HuH-7.5 (cell line): Measurements from ENCODE around the gene VEPH1.

ENCODE experiments used
- DNase-seq: peaks from one replicate; pipeline ENCODE4 v3.0.0; 2011; ENCODE audit warnings: low spot score

VEPH1 gene

DNA sequence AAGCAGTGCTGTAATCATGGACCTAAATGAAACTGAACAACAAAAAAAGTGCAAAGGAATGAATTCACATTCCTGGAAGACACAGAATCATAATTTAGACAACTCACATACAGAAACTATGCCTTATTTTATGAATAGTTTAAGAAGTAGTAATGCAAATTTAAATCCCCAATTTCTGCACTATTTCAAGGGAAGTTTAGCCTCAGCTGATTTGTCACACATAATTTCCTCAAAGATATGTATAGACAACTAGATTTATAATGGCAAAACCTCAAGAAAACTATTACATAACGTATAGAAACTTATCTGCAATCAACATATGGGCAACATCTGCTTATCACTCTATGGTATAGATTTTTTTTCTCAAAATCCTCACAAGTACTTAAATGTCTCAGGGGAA lies 74.4 kb downstream of the VEPH1 start:
- no peak for DNase-seq

DNA sequence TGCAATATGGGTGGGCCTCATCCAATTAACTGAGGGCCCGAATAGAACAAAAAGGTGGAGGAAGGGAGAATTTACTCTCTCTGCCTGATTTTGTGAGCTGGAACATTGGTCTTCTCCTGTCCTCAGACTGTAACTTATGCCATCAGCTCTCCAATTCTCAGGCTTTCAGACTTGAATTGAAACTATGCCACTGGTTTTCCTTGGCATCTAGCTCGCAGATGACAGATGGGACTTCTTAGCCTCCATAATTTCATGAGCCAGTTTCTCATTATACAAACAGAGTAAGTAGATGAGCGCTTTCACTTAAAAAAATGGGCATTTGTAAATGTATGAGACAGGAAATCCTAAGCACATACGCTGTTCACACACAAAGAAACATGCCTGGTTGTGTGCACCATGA lies 75.3 kb downstream of the VEPH1 start:
- no peak for DNase-seq

DNA sequence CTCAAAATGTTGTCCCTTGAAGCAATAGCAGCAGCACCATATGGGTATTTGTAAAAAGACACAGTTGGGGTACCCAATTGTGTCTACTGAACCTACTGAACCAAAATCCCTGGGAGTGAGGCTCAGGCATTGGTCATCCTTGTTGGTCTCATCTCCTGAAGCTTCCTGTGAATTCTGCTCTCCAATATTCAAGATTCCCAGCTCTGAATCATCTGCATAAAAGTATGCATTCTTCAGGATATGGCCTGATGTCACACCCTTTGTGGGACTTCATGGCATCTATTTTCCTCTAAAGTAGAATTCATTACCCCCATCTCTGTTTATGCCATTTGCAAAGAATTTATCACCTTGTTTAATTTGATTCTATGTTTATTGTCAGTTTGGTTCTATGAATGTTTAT lies 79.9 kb downstream of the VEPH1 start:
- DNase-seq: no peak

DNA sequence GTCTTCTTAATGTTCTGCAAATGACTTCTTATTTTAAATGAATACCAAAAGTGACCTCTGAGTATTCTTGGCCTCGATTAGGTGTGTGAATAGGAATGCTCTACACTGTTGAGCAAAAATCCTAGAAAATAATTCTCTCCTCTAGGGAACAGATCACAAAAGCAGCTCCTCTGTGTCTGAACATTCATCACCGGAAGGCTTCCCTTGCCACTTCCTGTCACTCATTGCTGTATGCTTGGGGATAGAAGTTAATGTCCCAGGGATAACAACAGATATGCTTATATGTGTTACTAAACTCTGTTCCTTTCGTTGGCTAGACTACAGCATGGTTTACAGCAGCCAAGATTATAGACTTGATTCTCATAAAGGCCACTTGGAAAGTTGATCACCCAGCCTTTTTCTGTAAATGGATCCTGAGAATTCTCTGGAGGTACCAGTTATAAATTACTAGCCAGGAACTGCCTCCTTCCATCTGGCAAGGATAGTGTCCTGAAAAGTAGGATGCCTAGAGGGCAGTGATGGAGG lies 82.5 kb downstream of the VEPH1 start:
- DNase-seq: no peak

DNA sequence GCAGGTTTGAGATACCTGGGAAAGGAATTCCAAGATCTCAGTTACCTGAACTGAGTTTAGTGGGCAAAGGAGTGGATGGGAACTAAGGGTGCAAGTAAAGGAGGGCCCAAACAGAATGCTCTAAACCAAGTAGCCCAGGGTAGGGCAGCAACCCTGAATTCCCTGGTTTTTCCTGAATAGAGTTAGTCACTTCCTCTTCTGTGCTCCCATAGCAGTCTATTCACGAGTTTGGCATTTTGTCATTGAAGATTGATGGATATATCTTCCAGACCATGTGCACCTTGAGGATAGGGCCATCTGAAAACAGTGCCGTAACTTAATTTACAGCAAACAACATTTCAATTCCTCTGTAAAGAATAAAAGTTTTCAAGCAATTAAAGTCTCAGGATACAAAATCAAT lies 85.1 kb downstream of the VEPH1 start:
- no peak for DNase-seq

DNA sequence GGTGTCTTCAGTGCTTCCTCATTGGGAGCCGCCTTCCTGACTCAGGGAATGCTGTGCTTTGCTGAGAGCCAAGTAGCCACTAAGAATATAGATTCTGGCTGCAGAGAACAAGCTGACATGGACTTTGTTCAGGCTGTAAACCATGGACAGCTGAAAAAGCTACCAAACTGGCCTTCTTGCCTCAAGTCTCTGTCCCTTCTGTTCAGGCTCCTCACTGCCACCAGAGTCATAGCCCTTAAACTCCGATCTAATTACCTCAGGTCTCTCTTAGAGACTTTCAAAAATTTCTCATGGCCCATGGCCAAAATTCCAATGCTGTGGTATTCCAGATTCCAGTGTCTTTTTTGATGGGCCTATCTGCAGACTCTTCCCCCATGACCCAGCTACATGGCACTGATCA lies 86.0 kb downstream of the VEPH1 start:
- no peak for DNase-seq

DNA sequence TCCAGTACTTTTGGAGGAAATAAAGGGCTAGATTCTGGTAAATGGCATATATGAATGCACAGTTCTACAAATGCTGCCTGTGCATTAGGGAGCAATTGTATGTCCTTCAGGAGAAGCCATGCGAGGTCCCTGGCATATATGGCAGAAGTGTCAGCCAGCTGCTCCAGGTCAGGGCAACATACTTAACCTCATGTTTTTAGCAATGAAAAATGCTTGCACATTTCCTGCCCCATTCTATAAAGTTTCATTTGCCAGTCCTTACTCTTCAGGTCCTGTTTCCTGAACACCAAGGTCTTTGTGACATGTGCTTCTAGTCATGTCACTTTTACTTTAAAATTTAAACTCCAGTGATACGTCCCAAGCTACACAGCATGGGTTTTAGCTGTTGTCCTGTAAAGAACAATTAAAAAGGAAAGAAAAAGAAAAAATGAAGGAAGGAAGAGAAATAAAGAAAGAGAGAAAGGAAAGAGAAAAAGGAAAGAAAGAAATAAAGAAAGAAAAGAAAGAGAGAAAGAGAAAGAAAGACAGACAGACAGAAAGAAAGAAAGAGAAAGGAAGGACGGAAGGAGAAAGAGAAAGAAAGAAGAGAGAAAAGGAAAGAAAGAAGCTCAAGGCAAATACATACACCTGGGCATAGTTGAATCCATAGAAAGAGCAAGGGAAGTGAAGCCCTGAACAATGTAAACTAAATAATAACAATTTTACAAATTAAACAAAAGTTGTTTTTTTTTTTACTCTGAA lies 86.7 kb downstream of the VEPH1 start:
- DNase-seq: no peak

DNA sequence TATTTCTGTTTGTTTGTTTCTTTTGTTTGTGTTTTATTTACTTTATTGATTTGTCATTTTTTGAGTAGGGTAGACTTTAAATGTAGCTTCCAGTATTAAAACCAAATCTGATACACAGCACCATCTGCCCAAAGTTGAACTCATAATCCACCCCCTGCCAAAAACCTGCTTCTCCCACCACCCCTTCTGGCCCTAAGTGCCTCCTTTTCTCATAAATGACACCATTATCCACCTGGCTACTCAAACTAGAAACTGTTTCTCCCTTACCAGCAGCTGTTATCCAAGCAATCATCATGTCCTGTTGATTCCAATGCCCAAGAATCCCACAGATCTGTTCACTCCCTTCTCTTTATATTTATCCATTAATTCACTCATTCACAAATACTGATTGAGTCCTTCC lies 88.4 kb downstream of the VEPH1 start:
- no peak for DNase-seq

DNA sequence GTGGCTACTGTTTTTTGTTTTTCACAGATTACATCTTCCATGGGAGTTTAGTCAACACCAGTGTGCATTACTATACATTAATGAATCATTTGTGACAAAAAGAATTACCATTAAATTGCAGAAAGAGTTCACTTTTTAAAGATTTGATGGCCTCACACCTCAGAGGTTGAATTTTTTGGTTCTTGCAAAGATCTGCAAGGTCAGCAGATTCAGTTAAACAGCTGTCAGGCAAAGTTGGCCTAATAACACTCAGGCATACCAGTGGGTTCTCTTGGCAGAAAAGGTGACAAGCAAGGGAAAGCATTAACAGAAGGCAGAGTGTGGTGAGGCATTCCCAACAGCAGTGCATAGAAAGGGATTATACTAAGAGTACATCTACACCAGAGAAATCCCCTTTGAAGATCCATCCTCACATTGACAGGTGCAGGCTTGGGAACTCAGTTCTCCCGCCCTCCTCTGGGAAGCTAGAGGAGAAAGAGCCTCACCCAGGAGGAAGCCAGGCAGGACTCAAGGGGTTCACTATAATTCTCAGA lies 90.8 kb downstream of the VEPH1 start:
- DNase-seq: no peak

DNA sequence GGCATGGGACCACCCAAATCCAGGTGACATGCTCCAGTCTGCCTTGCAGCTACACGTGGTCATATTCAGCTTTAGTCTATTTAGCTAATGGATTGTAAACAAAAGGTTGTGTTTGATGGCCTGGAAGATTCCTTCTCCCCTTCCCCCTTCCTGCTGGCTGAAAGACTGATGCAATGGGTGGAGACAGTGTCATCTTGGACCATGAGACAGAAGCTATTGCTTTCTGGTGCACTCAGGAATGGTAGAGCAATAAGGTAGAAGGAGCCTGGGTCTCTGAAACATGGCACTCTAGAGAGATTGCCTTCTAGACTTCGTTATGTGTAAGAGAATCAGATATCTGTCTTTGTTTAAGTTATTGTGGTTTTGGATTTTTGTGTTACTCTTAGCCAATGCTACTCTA lies 92.3 kb downstream of the VEPH1 start:
- no peak for DNase-seq

DNA sequence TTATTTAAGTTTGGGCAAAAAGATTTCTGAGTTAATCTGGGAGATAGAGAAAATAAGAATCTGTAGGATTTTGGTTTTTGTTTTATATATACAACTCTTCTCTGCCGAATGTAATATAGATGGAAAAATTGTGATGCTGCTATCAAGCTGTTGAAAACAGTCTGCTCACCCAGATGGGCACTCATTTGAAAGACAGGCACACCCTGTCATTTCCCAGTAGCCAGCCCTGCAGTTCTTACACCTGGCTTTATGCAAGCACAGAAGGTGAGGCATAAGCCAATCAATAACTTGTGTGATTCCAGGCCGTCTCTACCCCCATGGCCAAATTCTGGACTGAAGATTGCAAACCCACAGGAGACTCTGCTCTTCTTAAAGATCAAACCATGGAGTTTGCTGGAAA lies 93.7 kb downstream of the VEPH1 start:
- no peak for DNase-seq

DNA sequence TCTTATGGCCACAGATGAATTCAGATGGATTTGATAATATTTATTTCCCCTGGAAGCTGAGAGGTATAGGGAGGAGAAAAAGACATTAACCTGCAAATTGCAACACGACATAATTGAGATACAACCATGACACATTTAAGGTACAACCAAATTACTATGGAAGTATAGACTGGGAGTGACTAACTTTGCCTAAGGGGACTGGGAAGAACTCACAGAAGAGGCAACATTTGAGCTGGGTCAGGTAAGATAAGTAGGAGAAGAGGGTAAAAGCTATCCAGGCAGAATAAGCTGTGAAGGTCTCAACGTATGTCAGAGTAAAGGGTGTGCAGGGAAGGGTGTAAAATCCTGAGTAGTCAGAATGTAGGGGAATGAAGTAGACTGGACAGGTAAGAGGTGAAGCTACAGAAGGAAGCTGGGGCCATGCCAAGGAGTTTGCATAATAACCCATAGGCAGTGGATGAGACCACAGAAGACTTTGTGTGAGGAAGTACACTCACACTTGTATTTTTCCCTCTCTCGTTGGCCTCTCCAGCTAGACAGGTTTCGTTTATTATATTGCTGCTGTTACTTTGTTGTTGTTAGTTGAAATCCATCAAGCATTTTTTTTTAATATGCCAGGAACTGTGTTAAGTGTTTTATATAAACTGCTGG lies 94.6 kb downstream of the VEPH1 start:
- DNase-seq: no peak

DNA sequence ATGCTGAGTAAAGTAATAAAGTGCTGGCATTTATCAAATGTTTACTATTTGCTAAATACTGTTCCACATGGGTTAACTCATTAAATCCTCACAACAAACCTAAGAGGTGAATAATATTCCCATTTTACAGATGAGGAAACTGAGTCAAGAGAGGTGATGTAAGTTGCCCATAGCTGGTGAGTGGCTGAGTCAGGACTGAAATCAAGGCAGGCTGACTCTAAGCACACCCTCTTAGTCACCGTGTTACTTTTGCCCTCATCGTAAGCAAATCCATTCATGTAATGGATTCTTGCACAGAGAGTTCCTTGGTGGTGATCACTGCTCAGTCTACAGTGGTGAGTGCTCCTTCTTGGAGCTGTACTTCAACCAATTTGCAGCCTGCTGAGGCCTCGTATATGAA lies 95.4 kb downstream of the VEPH1 start:
- no peak for DNase-seq

DNA sequence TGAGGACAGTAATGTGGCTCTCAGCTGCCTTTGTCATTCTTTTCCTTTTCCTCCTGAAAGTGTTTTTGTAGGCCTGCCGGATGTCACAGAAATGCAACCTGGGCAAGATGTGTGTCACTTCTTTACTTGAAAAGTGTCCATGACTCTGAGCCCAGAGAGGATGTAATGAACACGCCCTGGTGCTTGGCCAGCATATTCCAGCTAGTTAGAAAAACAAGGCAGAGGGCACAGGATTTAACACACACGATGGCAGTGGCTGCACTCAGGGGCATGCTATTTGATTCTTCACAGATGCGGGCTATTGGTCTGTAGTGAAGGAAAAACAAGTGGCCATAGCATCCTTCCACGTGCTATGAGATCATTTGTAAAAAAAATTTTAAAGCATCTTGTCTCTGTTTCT lies 96.8 kb downstream of the VEPH1 start:
- DNase-seq: no peak

DNA sequence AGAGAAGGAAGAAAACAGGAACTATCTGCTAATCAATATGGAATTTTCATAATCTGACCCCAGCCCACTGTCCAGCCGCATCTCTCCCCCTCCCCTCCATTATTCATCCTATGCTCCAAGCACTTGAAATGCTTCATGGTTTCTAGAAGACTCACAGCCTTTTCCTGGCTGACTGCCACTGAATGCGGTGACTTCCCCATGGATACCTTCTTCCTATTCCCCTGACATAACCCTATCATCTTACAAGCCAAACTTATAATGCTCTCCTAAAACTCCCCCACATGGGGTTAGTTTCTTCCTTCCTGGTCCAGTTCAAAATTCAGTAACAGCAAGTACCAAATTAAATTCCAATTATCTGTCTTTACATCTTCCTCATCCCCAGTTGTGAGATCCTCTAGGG lies 97.8 kb downstream of the VEPH1 start:
- DNase-seq: no peak

DNA sequence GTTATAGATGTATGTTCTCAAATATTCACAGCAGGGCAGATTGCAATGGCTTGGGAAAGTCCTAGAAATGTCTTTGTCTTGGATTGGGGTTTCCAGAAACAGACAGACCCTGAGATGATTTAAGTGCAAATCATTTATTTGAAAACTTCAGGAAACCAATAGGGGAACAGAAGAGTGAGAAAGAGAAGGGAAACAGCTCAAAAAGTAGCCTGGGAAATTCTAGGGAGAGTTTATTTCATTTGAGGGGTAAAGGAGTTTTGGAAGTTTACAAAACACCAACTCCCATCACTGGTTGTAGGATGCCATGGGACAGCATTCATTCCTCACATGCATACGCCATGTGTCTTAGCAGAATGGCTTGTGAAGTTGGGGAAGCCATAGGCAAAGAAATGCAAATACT lies 98.8 kb downstream of the VEPH1 start:
- no peak for DNase-seq

DNA sequence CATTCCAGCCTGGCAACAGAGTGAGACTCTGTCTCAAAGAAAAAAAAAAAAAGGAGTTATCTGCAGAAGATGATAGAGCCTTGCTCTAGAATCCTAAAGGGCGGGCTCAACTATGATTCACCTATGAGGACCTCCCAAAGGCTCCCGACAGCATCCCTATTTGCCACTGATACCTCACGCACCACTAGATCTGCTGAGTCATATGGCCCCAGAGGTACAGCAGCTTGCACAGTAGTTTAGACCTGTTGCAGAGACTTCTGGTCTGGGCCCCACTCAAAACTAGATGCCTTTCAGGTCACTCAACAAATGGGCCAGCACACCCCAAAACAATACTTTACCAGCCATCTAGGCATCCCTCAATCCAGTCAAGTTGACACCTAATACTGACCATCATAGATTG lies 104.6 kb downstream of the VEPH1 start:
- DNase-seq: no peak

DNA sequence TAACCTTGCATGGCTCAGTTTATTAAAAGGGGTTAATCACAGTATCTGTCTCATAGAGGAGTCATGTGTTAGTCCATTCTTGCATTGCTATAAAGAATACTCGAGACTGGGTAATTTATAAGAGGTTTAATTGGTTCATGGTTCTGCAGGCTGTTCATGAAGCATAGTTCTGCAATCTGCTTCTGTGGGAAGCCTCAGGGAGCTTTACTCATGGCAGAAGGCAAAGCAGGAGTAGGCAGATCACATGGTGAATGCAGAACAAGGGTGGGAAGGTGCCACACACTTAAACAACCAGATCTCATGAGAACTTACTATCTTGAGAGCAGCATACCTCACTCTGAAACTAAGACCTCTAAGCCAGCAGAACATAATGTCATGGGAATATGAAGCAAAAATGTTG lies 108.8 kb downstream of the VEPH1 start:
- no peak for DNase-seq

DNA sequence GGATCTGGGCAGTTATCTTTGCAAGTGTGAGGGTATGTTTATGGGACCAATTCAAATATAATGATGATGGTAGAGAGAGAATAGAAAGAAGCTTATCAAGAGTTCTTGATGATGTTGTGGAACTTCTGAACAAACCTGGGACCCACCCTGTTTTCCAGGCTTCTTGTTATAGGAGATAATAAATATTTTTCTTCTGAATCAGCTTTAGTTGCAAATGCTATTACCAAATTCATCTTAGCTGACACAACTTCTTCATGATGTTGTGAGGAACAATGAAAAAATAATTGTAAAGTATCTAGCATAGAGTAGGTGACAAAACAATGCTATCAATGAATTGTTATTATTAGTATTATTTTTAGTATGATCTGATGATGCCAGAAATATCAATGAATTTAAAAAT lies 110.1 kb downstream of the VEPH1 start:
- no peak for DNase-seq

DNA sequence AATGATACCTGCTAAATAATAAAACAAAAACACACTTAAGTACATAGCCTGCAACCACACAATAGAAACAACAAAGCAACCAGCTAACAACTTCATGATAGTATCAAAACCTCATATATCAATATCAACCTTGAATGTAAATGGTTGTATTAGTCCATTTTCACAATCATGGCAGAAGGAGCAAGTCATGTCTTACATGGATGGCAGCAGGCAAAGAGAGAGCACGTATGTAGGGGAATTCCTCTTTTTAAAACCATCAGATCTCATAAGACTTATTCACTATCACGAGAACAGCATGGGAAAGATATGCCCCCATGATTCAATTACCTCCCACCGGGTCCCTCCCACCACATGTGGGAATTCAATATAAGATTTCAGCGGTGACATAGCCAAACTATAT lies 111.1 kb downstream of the VEPH1 start:
- DNase-seq: no peak

DNA sequence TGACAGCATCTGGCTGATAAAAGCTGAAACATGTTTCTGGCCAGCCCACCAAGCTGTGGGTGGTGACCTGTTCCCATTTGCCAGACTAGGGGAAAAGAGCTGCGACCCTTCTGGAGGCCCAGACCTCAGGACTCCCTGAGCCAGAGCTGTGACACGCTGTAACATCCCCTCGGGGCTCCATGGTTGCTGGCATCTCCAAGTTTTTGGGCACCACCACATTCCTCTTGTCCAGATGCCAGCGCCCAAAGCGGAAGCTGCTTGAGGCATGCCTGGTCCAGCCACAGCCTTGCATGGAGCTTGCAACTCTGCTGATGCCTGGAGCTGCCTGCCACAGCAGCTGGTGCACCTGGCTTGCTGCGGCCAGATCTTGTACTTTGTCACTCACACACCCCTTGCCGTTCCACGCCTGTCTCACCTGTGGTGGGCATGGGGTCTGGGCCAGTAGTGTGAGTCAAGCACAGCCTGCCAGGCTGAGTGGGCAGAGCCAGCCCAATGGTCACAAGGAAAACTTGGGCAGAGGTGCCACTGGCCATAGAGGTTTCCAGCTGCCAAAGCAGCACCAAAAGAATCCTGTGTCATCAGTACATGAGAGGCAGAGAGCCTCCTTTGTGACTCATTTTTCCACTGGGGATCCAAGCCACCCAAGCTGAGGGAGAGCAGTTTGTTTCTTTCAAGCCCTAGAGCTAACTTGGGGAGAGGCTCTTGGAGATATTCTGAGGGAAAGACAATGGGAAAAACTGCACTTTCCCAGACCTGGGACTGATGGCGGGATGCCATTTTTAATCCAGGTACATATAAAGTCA lies 112.3 kb downstream of the VEPH1 start:
- no peak for DNase-seq

DNA sequence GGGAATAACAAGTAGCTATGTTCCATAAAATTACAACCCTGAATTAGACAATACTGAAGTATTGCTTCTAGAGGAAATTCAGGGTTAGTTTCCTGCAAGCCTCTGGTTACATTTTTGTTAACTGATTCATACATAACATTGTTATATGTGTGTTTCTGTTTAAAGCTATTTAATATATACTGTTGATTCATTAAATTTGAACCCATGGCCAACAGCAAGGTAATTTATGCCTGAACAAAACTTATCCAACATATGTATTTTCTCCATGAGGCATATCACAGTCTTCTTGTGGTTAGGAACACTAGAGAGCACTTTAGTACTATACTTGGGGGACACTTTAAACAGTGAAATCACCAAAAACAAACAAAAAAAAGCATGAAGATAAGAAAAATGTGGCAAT lies 114.2 kb downstream of the VEPH1 start:
- no peak for DNase-seq
